ENCODE data around the gene PRRT1B. TPM values are rescaled to one million over a fixed set of nuclear protein-coding genes. Genes with fewer than 3 reads are reported as not detected.

The PRRT1B gene
- total RNA-seq, 1 donor from 2014 or later = not detected

- FAIRE-seq (no peak), DNase-seq (ENCODE audit: low spot score in 2 of 2) (no peak)
These were observed 23.5 kb upstream of the PRRT1B start for GRCh38 chr9:131521822-131522221.

GRCh38 chr9:131522257-131523085 is 22.9 kb upstream of the PRRT1B start:
- FAIRE-seq (no peak), DNase-seq (ENCODE audit: low spot score in 2 of 2) (no peak)

GRCh38 chr9:131523086-131523388 is 22.3 kb upstream of the PRRT1B start:
- no peak for FAIRE-seq
- no peak for DNase-seq (ENCODE audit: low spot score in 2 of 2)

GRCh38 chr9:131523451-131524435 is 21.6 kb upstream of the PRRT1B start:
- FAIRE-seq (no peak), DNase-seq (ENCODE audit: low spot score in 2 of 2) (no peak)

GRCh38 chr9:131524665-131525315 is 20.5 kb upstream of the PRRT1B start:
- DNase-seq (ENCODE audit: low spot score in 2 of 2) (no peak), FAIRE-seq (no peak)

- DNase-seq (ENCODE audit: low spot score in 2 of 2) = peak in 1 of 2 donors; percentile 68
- FAIRE-seq = no peak
These were observed 19.4 kb upstream of the PRRT1B start for GRCh38 chr9:131525643-131526565.

- DNase-seq (ENCODE audit: low spot score in 2 of 2) = no peak
- no peak for FAIRE-seq
These were observed 17.1 kb upstream of the PRRT1B start for GRCh38 chr9:131528186-131528585.

GRCh38 chr9:131528886-131529505 is 16.3 kb upstream of the PRRT1B start:
- FAIRE-seq = no peak
- DNase-seq (ENCODE audit: low spot score in 2 of 2) = no peak

GRCh38 chr9:131529597-131530545 is 15.5 kb upstream of the PRRT1B start:
- DNase-seq (ENCODE audit: low spot score in 2 of 2) (peak in 1 of 2 donors; percentile 14), FAIRE-seq (no peak)

GRCh38 chr9:131530546-131530919 is 14.8 kb upstream of the PRRT1B start:
- DNase-seq (ENCODE audit: low spot score in 2 of 2) (no peak), FAIRE-seq (no peak)

GRCh38 chr9:131530920-131531832 is 14.1 kb upstream of the PRRT1B start, which contains the start of gene UCK1:
Gene UCK1, minus strand, starts transcription at chr9:131531263. Its CDS starts 89 bp downstream, at chr9:131531174.
- no peak for FAIRE-seq
- peak; percentile 98 for DNase-seq (ENCODE audit: low spot score in 2 of 2)

GRCh38 chr9:131534721-131535237 is 10.5 kb upstream of the PRRT1B start:
- no peak for DNase-seq (ENCODE audit: low spot score in 2 of 2)
- no peak for FAIRE-seq

GRCh38 chr9:131537946-131538345 is 7.4 kb upstream of the PRRT1B start:
- FAIRE-seq = no peak
- DNase-seq (ENCODE audit: low spot score in 2 of 2) = no peak

GRCh38 chr9:131539223-131539923 is 6.0 kb upstream of the PRRT1B start:
- FAIRE-seq = no peak
- no peak for DNase-seq (ENCODE audit: low spot score in 2 of 2)

- DNase-seq (ENCODE audit: low spot score in 2 of 2) (no peak), FAIRE-seq (no peak)
These were observed 2.2 kb upstream of the PRRT1B start for GRCh38 chr9:131543141-131543540.

GRCh38 chr9:131545786-131546335 is 538 bp downstream of the PRRT1B start:
- FAIRE-seq (no peak), DNase-seq (ENCODE audit: low spot score in 2 of 2) (no peak)
